Trophoblast cell (in vitro differentiated cells and primary cell): Measurements from ENCODE around the gene ABHD16A.

Experiments used
- DNase-seq, 2 donors: peaks; one replicate each; pipeline ENCODE4 v3.0.0-alpha.2; 2016
- H2AFZ ChIP-seq: 2 replicates; pipeline ENCODE4 v1.6.1; 2013; ENCODE audit warnings: low read length, moderate library complexity, mild to moderate bottlenecking; ENCODE audit not compliant: insufficient read depth, poor library complexity
- H2AK5ac ChIP-seq: 2 replicates; pipeline ENCODE4 v1.6.1; 2013; ENCODE audit warnings: mild to moderate bottlenecking, low read length
- H2BK120ac ChIP-seq: 2 replicates; pipeline ENCODE4 v1.6.1; 2013; ENCODE audit warnings: low read length, mild to moderate bottlenecking, moderate library complexity; ENCODE audit not compliant: insufficient read depth, poor library complexity
- H2BK12ac ChIP-seq: 2 replicates; pipeline ENCODE4 v1.6.1; 2013; ENCODE audit warnings: mild to moderate bottlenecking, low read length, moderate library complexity
- H2BK5ac ChIP-seq: 2 replicates; pipeline ENCODE4 v1.6.1; 2013; ENCODE audit warnings: low read length, low read depth, moderate library complexity, mild to moderate bottlenecking; ENCODE audit not compliant: poor library complexity
- H3K14ac ChIP-seq: 2 replicates; pipeline ENCODE4 v1.6.1; 2013; ENCODE audit warnings: mild to moderate bottlenecking, low read length
- H3K18ac ChIP-seq: 2 replicates; pipeline ENCODE4 v1.6.1; 2013; ENCODE audit warnings: mild to moderate bottlenecking, low read length
- H3K23ac ChIP-seq: 2 replicates; pipeline ENCODE4 v1.6.1; 2013; ENCODE audit warnings: low read length
- H3K27ac ChIP-seq: 2 replicates; pipeline ENCODE4 v1.5.1; 2013; ENCODE audit warnings: low read depth, mild to moderate bottlenecking, inconsistent platforms, low read length, moderate library complexity
- H3K27me3 ChIP-seq: 2 replicates; pipeline ENCODE4 v1.6.1; 2013; ENCODE audit warnings: inconsistent platforms, mild to moderate bottlenecking, low read length, moderate library complexity; ENCODE audit not compliant: insufficient read depth
- H3K36me3 ChIP-seq, 2 experiments: 1 replicate in 1 of 2; 2 replicates in 1 of 2; pipeline ENCODE4 v1.6.1; 2013; ENCODE audit warnings: low read length in 2 of 2, mild to moderate bottlenecking in 2 of 2, moderate library complexity in 1 of 2; ENCODE audit not compliant: insufficient read depth in 2 of 2, control insufficient read depth in 1 of 2
- H3K4ac ChIP-seq: 2 replicates; pipeline ENCODE4 v1.6.1; 2013; ENCODE audit warnings: low read depth, mild to moderate bottlenecking, low read length, moderate library complexity
- H3K4me1 ChIP-seq, 2 experiments: 1 replicate in 1 of 2; 2 replicates in 1 of 2; pipeline ENCODE4 v1.6.1; 2013; ENCODE audit warnings: low read length in 2 of 2, mild to moderate bottlenecking in 2 of 2, moderate library complexity in 1 of 2; ENCODE audit not compliant: insufficient read depth in 2 of 2, control insufficient read depth in 1 of 2
- H3K4me2 ChIP-seq: 2 replicates; pipeline ENCODE4 v1.6.1; 2013; ENCODE audit warnings: inconsistent platforms, mild to moderate bottlenecking, low read length, moderate library complexity
- H3K4me3 ChIP-seq: 2 replicates; pipeline ENCODE4 v1.5.1; 2013; ENCODE audit warnings: mild to moderate bottlenecking, low read depth, low read length, inconsistent platforms
- H3K79me1 ChIP-seq: one replicate; pipeline ENCODE4 v1.6.1; 2013; ENCODE audit warnings: low read length
- H3K79me2 ChIP-seq: 2 replicates; pipeline ENCODE4 v1.6.1; 2013; ENCODE audit warnings: low read length, mild to moderate bottlenecking; ENCODE audit not compliant: control insufficient read depth, insufficient read depth, poor library complexity
- H3K9ac ChIP-seq: 2 replicates; pipeline ENCODE4 v1.6.1; 2013; ENCODE audit warnings: mild to moderate bottlenecking, low read length
- H3K9me3 ChIP-seq: 2 replicates; pipeline ENCODE4 v1.6.1; 2013; ENCODE audit warnings: low read depth, mild to moderate bottlenecking, control low read depth, inconsistent platforms, low read length; ENCODE audit not compliant: insufficient read depth
- H4K12ac ChIP-seq: 2 replicates; pipeline ENCODE4 v1.6.1; 2013; ENCODE audit warnings: low read depth, mild to moderate bottlenecking, low read length, moderate library complexity
- H4K8ac ChIP-seq: 2 replicates; pipeline ENCODE4 v1.6.1; 2013; ENCODE audit warnings: low read depth, mild to moderate bottlenecking, low read length, moderate library complexity
- H4K91ac ChIP-seq: one replicate; pipeline ENCODE4 v1.6.1; 2013; ENCODE audit warnings: low read depth, mild to moderate bottlenecking, low read length, moderate library complexity
- WGBS: extraction: QIAGEN DNeasy Blood & Tissue Kit; methylation state at CpG from one replicate; pipeline ENCODE4 v1.1.7; 2013; ENCODE audit warnings: missing lambda C conversion rate; ENCODE audit not compliant: insufficient read length, insufficient coverage; ENCODE audit errors: extremely low coverage; 5-methylcytosine and 5-hydroxymethylcytosine counted together

Gene ABHD16A

GRCh38 chr6:31687860-31688693 is 15.0 kb downstream of the ABHD16A start:
- Histone ChIP-seq H3K18ac (no peak overlapping the region), H3K14ac (no peak overlapping the region), H4K91ac (no peak overlapping the region), H3K27me3 (no peaks in the 10 kb centered on the region), H3K9me3 (no peaks in the 10 kb centered on the region), H3K79me1 (peaks cover 13% of the 10 kb centered on the region), H2BK12ac (no peak overlapping the region), H3K27ac (no peak overlapping the region), H2BK120ac (no peak overlapping the region), H3K4me1 (peaks cover 11 to 17% of the 10 kb centered on the region in 2 experiments), H2BK5ac (no peak overlapping the region), H3K36me3 (peaks cover 54 to 57% of the 10 kb centered on the region in 2 experiments), H2AK5ac (no peak overlapping the region), H4K12ac (peak overlapping the region; percentile 39), H3K79me2 (no peaks in the 10 kb centered on the region), H3K4ac (no peak overlapping the region), H2AFZ (no peak overlapping the region), H3K9ac (no peak overlapping the region), H3K23ac (no peak overlapping the region), H4K8ac (no peak overlapping the region), H3K4me2 (no peak overlapping the region), H3K4me3 (no peak overlapping the region)
- DNase-seq: no peak
- WGBS: no CpG with 5 or more reads among the region's 14 CpGs

- Histone ChIP-seq H3K4ac (no peak overlapping the region), H3K23ac (no peak overlapping the region), H4K91ac (no peak overlapping the region), H3K18ac (no peak overlapping the region), H3K4me1 (peaks cover 11 to 17% of the 10 kb centered on the region in 2 experiments), H4K8ac (no peak overlapping the region), H2BK12ac (no peak overlapping the region), H3K9me3 (no peaks in the 10 kb centered on the region), H3K9ac (no peak overlapping the region), H2AK5ac (no peak overlapping the region), H3K27ac (no peak overlapping the region), H3K14ac (no peak overlapping the region), H3K36me3 (peaks cover 49 to 51% of the 10 kb centered on the region in 2 experiments), H2BK120ac (no peak overlapping the region), H4K12ac (no peak overlapping the region), H2AFZ (no peak overlapping the region), H3K4me2 (no peak overlapping the region), H3K79me1 (peaks cover 13% of the 10 kb centered on the region), H2BK5ac (no peak overlapping the region), H3K79me2 (no peaks in the 10 kb centered on the region), H3K4me3 (no peak overlapping the region), H3K27me3 (no peaks in the 10 kb centered on the region)
- no peak for DNase-seq
- no CpG with 5 or more reads among the region's 8 CpGs for WGBS
Observed at GRCh38 chr6:31687321-31687720, 15.8 kb downstream of the ABHD16A start.

- H4K12ac ChIP-seq: no peak overlapping the region
- no peaks in the 10 kb centered on the region for H3K79me2 ChIP-seq
- WGBS: no CpG with 5 or more reads among the region's 5 CpGs
- no peak overlapping the region for H3K4me3 ChIP-seq
- no peak overlapping the region for H3K9ac ChIP-seq
- H3K4ac ChIP-seq: no peak overlapping the region
- H2BK120ac ChIP-seq: no peak overlapping the region
- H3K9me3 ChIP-seq: no peaks in the 10 kb centered on the region
- no peak overlapping the region for H2AFZ ChIP-seq
- no peak overlapping the region for H3K23ac ChIP-seq
- H3K4me2 ChIP-seq: no peak overlapping the region
- H3K14ac ChIP-seq: no peak overlapping the region
- H3K4me1 ChIP-seq: peaks cover 11 to 19% of the 10 kb centered on the region in 2 experiments
- no peak overlapping the region for H3K27ac ChIP-seq
- no peak overlapping the region for H4K8ac ChIP-seq
- H2AK5ac ChIP-seq: no peak overlapping the region
- no peak overlapping the region for H2BK5ac ChIP-seq
- no peak overlapping the region for H2BK12ac ChIP-seq
- H3K27me3 ChIP-seq: no peaks in the 10 kb centered on the region
- peaks cover 13% of the 10 kb centered on the region for H3K79me1 ChIP-seq
- H3K36me3 ChIP-seq: peaks cover 46% of the 10 kb centered on the region in 2 experiments
- no peak overlapping the region for H4K91ac ChIP-seq
- no peak overlapping the region for H3K18ac ChIP-seq
- no peak for DNase-seq
Observed at GRCh38 chr6:31686483-31686882, 16.6 kb downstream of the ABHD16A start.

- Histone ChIP-seq H3K14ac (no peak overlapping the region), H3K9me3 (no peaks in the 10 kb centered on the region), H2AK5ac (peak overlapping the region; percentile 71), H3K27ac (no peak overlapping the region), H4K8ac (no peak overlapping the region), H2AFZ (no peak overlapping the region), H3K4me2 (peak overlapping the region; percentile 74), H3K79me2 (peaks cover 2% of the 10 kb centered on the region), H2BK120ac (no peak overlapping the region), H2BK5ac (no peak overlapping the region), H3K4me1 (peaks cover 3 to 10% of the 10 kb centered on the region in 2 experiments), H2BK12ac (peak overlapping the region; percentile 28), H3K79me1 (peaks cover 3% of the 10 kb centered on the region), H3K9ac (no peak overlapping the region), H4K12ac (peak overlapping the region; percentile 15), H3K27me3 (no peaks in the 10 kb centered on the region), H4K91ac (no peak overlapping the region), H3K36me3 (peaks cover 26 to 30% of the 10 kb centered on the region in 2 experiments), H3K4me3 (no peak overlapping the region), H3K4ac (no peak overlapping the region), H3K23ac (no peak overlapping the region), H3K18ac (no peak overlapping the region)
- DNase-seq: no peak
- WGBS: no CpG with 5 or more reads among the region's 13 CpGs
Observed at GRCh38 chr6:31683591-31683990, 19.5 kb downstream of the ABHD16A start.
